ENCODE measurements around the gene AGPAT1. TPM values are rescaled to one million over a fixed set of nuclear protein-coding genes. Genes with fewer than 3 reads are reported as not detected.

AGPAT1 gene
- total and polyA plus RNA-seq, 2 experiments from 2014 or later, result 39.8 to 82.1 TPM

DNA sequence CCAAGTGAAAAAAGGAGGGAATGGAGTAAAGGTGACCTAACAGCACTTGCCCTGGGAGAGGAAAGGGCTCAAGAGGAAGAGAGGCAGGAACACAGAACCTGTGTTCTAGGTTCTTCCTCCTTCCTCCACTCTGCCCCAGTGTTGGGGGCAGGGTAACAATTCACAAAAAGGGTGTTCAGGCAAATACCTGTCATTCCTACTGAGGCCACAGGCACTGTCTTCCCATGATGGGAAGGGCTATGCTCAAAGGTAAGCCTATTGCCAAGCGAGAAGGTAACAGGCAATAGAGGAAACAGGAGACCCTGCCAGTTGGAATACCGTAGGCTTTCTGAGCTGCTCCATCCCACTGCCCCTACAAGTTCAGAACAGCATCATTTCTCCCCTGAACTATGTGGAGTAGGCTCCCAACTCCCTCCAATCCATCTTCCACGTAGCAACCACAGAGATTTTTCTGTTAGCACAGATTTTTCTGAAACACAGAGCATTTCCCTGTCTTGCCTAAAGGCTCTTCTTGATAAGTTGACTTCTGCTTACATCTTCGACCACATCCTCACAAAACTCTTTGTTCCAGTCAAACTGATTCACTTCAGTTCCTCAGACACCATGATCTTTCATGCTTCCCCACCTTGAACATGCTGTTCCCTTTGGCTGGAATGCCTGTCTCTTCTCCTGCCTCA, 2.7 kb downstream of the AGPAT1 start (continued):
- TF ChIP-seq, protein P1, sequence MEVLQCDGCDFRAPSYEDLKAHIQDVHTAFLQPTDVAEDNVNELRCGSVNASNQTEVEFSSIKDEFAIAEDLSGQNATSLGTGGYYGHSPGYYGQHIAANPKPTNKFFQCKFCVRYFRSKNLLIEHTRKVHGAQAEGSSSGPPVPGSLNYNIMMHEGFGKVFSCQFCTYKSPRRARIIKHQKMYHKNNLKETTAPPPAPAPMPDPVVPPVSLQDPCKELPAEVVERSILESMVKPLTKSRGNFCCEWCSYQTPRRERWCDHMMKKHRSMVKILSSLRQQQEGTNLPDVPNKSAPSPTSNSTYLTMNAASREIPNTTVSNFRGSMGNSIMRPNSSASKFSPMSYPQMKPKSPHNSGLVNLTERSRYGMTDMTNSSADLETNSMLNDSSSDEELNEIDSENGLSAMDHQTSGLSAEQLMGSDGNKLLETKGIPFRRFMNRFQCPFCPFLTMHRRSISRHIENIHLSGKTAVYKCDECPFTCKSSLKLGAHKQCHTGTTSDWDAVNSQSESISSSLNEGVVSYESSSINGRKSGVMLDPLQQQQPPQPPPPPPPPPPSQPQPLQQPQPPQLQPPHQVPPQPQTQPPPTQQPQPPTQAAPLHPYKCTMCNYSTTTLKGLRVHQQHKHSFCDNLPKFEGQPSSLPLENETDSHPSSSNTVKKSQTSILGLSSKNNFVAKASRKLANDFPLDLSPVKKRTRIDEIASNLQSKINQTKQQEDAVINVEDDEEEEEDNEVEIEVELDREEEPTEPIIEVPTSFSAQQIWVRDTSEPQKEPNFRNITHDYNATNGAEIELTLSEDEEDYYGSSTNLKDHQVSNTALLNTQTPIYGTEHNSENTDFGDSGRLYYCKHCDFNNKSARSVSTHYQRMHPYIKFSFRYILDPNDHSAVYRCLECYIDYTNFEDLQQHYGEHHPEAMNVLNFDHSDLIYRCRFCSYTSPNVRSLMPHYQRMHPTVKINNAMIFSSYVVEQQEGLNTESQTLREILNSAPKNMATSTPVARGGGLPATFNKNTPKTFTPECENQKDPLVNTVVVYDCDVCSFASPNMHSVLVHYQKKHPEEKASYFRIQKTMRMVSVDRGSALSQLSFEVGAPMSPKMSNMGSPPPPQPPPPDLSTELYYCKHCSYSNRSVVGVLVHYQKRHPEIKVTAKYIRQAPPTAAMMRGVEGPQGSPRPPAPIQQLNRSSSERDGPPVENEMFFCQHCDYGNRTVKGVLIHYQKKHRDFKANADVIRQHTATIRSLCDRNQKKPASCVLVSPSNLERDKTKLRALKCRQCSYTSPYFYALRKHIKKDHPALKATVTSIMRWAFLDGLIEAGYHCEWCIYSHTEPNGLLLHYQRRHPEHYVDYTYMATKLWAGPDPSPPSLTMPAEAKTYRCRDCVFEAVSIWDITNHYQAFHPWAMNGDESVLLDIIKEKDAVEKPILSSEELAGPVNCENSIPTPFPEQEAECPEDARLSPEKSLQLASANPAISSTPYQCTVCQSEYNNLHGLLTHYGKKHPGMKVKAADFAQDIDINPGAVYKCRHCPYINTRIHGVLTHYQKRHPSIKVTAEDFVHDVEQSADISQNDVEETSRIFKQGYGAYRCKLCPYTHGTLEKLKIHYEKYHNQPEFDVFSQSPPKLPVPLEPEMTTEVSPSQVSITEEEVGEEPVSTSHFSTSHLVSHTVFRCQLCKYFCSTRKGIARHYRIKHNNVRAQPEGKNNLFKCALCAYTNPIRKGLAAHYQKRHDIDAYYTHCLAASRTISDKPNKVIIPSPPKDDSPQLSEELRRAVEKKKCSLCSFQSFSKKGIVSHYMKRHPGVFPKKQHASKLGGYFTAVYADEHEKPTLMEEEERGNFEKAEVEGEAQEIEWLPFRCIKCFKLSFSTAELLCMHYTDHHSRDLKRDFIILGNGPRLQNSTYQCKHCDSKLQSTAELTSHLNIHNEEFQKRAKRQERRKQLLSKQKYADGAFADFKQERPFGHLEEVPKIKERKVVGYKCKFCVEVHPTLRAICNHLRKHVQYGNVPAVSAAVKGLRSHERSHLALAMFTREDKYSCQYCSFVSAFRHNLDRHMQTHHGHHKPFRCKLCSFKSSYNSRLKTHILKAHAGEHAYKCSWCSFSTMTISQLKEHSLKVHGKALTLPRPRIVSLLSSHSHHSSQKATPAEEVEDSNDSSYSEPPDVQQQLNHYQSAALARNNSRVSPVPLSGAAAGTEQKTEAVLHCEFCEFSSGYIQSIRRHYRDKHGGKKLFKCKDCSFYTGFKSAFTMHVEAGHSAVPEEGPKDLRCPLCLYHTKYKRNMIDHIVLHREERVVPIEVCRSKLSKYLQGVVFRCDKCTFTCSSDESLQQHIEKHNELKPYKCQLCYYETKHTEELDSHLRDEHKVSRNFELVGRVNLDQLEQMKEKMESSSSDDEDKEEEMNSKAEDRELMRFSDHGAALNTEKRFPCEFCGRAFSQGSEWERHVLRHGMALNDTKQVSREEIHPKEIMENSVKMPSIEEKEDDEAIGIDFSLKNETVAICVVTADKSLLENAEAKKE (CRISPR knock-in tag; IDR thresholded peaks at IDR 0.05), result no peak
- no peak for TF ChIP-seq NANOG (IDR thresholded peaks at IDR 0.05; ENCODE audit: borderline replicate concordance)
- TF ChIP-seq, protein P2, sequence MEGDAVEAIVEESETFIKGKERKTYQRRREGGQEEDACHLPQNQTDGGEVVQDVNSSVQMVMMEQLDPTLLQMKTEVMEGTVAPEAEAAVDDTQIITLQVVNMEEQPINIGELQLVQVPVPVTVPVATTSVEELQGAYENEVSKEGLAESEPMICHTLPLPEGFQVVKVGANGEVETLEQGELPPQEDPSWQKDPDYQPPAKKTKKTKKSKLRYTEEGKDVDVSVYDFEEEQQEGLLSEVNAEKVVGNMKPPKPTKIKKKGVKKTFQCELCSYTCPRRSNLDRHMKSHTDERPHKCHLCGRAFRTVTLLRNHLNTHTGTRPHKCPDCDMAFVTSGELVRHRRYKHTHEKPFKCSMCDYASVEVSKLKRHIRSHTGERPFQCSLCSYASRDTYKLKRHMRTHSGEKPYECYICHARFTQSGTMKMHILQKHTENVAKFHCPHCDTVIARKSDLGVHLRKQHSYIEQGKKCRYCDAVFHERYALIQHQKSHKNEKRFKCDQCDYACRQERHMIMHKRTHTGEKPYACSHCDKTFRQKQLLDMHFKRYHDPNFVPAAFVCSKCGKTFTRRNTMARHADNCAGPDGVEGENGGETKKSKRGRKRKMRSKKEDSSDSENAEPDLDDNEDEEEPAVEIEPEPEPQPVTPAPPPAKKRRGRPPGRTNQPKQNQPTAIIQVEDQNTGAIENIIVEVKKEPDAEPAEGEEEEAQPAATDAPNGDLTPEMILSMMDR (conservative IDR thresholded peaks at IDR 0.05; ENCODE audit: low read depth in 2 of 2), result no peak
- TF ChIP-seq POLR2AphosphoS5 (IDR thresholded peaks at IDR 0.05; ENCODE audit: low read depth), result no peak
- TF ChIP-seq EZH2 (IDR thresholded peaks at IDR 0.05; ENCODE audit: low read depth, unreplicated experiment), result no peak
- no peak for TF ChIP-seq JUNB (IDR thresholded peaks at IDR 0.05; ENCODE audit: unreplicated experiment)
- no peak for TF ChIP-seq STAT1 (IDR thresholded peaks at IDR 0.05; ENCODE audit: unreplicated experiment)
- TF ChIP-seq, protein P3, sequence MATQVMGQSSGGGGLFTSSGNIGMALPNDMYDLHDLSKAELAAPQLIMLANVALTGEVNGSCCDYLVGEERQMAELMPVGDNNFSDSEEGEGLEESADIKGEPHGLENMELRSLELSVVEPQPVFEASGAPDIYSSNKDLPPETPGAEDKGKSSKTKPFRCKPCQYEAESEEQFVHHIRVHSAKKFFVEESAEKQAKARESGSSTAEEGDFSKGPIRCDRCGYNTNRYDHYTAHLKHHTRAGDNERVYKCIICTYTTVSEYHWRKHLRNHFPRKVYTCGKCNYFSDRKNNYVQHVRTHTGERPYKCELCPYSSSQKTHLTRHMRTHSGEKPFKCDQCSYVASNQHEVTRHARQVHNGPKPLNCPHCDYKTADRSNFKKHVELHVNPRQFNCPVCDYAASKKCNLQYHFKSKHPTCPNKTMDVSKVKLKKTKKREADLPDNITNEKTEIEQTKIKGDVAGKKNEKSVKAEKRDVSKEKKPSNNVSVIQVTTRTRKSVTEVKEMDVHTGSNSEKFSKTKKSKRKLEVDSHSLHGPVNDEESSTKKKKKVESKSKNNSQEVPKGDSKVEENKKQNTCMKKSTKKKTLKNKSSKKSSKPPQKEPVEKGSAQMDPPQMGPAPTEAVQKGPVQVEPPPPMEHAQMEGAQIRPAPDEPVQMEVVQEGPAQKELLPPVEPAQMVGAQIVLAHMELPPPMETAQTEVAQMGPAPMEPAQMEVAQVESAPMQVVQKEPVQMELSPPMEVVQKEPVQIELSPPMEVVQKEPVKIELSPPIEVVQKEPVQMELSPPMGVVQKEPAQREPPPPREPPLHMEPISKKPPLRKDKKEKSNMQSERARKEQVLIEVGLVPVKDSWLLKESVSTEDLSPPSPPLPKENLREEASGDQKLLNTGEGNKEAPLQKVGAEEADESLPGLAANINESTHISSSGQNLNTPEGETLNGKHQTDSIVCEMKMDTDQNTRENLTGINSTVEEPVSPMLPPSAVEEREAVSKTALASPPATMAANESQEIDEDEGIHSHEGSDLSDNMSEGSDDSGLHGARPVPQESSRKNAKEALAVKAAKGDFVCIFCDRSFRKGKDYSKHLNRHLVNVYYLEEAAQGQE (IDR thresholded peaks at IDR 0.05; ENCODE audit: unreplicated experiment), result no peak
- TF ChIP-seq ZNF331 (CRISPR knock-in tag; IDR thresholded peaks at IDR 0.05; ENCODE audit: low read depth), result no peak
- TF ChIP-seq ZNF114 (CRISPR knock-in tag; IDR thresholded peaks at IDR 0.05), result no peak

All from GM23338 (cell line).